C4-2B (cell line): ENCODE measurements around the gene PPIL6.

Experiments
- ZFX ChIP-seq: fragments of 450-650 bp; IDR thresholded peaks from 2 replicates; pipeline ENCODE4 v1.6.1; 2017
- TF ChIP-seq, protein P1 (sequence below): fragments of 450-650 bp; conservative IDR thresholded peaks from 2 replicates; pipeline ENCODE4 v1.5.1; 2017; ENCODE audit warnings: mild to moderate bottlenecking

DNA sequence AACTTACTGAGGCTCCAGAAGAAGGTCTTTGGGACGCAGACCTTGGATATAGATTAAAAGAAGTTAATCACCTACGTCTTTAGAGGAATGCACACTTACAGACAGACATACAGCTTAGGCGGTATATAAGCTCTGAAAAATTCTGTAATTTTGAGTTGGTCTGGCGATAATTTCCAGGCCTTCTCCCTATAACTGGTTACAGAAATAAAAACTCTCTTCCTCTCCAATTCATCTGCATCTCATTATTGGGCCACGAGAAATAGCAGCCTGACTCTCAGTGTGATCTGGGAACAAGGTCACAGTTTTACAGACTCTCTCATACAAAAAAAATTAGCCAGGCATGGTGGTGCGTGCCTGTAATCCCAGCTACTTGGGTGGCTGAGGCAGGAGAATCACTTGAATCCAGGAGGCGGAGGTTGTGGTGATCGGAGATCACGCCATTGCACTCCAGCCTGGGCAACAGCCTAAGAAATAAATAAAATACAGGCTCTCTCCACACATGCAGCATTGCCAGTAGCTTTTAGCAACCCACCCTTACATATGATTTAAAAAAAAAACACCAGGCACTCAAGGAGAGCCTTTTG, 37.9 kb upstream of the PPIL6 start:
- TF ChIP-seq, protein P1, sequence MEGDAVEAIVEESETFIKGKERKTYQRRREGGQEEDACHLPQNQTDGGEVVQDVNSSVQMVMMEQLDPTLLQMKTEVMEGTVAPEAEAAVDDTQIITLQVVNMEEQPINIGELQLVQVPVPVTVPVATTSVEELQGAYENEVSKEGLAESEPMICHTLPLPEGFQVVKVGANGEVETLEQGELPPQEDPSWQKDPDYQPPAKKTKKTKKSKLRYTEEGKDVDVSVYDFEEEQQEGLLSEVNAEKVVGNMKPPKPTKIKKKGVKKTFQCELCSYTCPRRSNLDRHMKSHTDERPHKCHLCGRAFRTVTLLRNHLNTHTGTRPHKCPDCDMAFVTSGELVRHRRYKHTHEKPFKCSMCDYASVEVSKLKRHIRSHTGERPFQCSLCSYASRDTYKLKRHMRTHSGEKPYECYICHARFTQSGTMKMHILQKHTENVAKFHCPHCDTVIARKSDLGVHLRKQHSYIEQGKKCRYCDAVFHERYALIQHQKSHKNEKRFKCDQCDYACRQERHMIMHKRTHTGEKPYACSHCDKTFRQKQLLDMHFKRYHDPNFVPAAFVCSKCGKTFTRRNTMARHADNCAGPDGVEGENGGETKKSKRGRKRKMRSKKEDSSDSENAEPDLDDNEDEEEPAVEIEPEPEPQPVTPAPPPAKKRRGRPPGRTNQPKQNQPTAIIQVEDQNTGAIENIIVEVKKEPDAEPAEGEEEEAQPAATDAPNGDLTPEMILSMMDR = no peak
- TF ChIP-seq ZFX = no peak
